Heart left ventricle (tissue), 13 donors: ENCODE measurements around the gene TCF7L2.

Experiments used
- POLR2A ChIP-seq, 2 donors: fragments of 450-650 bp; IDR thresholded peaks; one replicate each; pipeline ENCODE4 v1.6.1; 2017; ENCODE audit warnings: antibody characterized with exemption in 2 of 2, mild to moderate bottlenecking in 2 of 2, moderate library complexity in 2 of 2
- TF ChIP-seq, protein P1 (sequence below), 12 donors: fragments of 200-600 bp; sonication (generic) in 4 of 12; IDR thresholded peaks; one replicate each; pipeline versions ENCODE4 v1.5.0 to v1.8.0; 2018 to 2022; ENCODE audit warnings: antibody characterized with exemption in 12 of 12, mild to moderate bottlenecking in 5 of 12
- donor health status: ischemic (EF 13 %, LVEDD 7.1; RV severe dilation, severe dysfunction).
- donor health status: DM: no; HTN: yes; CAD: no.
- donor health status: DM: no; HTN: no; CAD: no.
- donor health status: ischemic (EF 25% LVEDD 6.9; RV normal size, moderate dysfunction).
- donor health status: ischemic (EF 25% LVEDD 5.7; RV mildly dilated, moderate dysfunction).
- donor health status: ischemic (EF 35%, LVEDD 5.7; RV mildly dilated, moderate dysfunction).
- donor health status: nonischemic (EF 11% LVEDD 7.7; RV severe dilation, severe dysfunction).
- donor health status: DM: yes; HTN: yes; CAD: no.
- donor health status: PGD.
- donor health status: ischemic (EF 29% LVEDD 5.4; RV normal size, mild dysfunction).
- donor health status: nonischemic (EF 23%, LVEDD 6.1; RV moderate dilation, normal function).

GRCh38 chr10:113023017-113023416 is 73.0 kb downstream of the TCF7L2 start:
- TF ChIP-seq, protein P1, sequence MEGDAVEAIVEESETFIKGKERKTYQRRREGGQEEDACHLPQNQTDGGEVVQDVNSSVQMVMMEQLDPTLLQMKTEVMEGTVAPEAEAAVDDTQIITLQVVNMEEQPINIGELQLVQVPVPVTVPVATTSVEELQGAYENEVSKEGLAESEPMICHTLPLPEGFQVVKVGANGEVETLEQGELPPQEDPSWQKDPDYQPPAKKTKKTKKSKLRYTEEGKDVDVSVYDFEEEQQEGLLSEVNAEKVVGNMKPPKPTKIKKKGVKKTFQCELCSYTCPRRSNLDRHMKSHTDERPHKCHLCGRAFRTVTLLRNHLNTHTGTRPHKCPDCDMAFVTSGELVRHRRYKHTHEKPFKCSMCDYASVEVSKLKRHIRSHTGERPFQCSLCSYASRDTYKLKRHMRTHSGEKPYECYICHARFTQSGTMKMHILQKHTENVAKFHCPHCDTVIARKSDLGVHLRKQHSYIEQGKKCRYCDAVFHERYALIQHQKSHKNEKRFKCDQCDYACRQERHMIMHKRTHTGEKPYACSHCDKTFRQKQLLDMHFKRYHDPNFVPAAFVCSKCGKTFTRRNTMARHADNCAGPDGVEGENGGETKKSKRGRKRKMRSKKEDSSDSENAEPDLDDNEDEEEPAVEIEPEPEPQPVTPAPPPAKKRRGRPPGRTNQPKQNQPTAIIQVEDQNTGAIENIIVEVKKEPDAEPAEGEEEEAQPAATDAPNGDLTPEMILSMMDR (IDR thresholded peaks at IDR 0.05): no peak
- no peak for TF ChIP-seq POLR2A (IDR thresholded peaks at IDR 0.05)
